ENCODE measurements around the gene PLXND1.

PLXND1 gene

GRCh38 chr3:129591932-129592331, 14.5 kb downstream of the PLXND1 start:
- no peak for DNase-seq (ENCODE audit: low read depth in 2 of 2)
- no peak overlapping the region for H3K4me3 ChIP-seq (replicated peaks in 1 of 2; ENCODE audit: low read depth in 2 of 2, low read length in 2 of 2)
- TF ChIP-seq, protein P1, sequence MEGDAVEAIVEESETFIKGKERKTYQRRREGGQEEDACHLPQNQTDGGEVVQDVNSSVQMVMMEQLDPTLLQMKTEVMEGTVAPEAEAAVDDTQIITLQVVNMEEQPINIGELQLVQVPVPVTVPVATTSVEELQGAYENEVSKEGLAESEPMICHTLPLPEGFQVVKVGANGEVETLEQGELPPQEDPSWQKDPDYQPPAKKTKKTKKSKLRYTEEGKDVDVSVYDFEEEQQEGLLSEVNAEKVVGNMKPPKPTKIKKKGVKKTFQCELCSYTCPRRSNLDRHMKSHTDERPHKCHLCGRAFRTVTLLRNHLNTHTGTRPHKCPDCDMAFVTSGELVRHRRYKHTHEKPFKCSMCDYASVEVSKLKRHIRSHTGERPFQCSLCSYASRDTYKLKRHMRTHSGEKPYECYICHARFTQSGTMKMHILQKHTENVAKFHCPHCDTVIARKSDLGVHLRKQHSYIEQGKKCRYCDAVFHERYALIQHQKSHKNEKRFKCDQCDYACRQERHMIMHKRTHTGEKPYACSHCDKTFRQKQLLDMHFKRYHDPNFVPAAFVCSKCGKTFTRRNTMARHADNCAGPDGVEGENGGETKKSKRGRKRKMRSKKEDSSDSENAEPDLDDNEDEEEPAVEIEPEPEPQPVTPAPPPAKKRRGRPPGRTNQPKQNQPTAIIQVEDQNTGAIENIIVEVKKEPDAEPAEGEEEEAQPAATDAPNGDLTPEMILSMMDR (IDR thresholded peaks at IDR 0.05; ENCODE audit: low read depth, low read length), result no peak

DNA sequence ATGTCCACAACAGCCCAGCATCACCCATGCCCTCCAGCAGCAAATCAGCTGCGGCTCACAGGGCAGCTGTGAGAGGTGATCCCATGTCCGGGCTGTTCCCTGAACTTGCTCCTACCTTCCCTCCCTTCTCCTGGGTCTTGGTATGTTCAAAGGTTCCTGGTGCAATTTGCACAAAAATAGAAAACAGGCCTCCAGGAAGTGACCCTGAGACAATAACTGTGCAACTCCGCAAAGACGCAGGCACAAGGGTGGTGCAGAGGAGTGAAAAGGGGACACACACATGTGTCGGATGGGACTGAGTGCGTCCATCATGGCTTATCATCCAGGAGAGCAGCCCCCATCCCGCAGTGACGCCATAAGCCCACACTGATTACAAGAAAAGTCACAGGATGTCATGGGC, 16.3 kb downstream of the PLXND1 start:
- DNase-seq (ENCODE audit: low read depth in 2 of 2), result no peak
- H3K4me3 ChIP-seq (replicated peaks in 1 of 2; ENCODE audit: low read depth in 2 of 2, low read length in 2 of 2), result no peak overlapping the region
- TF ChIP-seq, protein P1 (IDR thresholded peaks at IDR 0.05; ENCODE audit: low read depth, low read length), result no peak

- no peak for DNase-seq (ENCODE audit: low read depth in 2 of 2)
- TF ChIP-seq, protein P1 (IDR thresholded peaks at IDR 0.05; ENCODE audit: low read depth, low read length), result no peak
- H3K4me3 ChIP-seq (replicated peaks in 1 of 2; ENCODE audit: low read depth in 2 of 2, low read length in 2 of 2), result no peak overlapping the region
These were observed 18.8 kb downstream of the PLXND1 start for GRCh38 chr3:129587566-129588210.

- DNase-seq (ENCODE audit: low read depth in 2 of 2), result peak; percentile 49 to 52
- TF ChIP-seq, protein P1 (IDR thresholded peaks at IDR 0.05; ENCODE audit: low read depth, low read length), result no peak
These were observed 19.6 kb downstream of the PLXND1 start for GRCh38 chr3:129586746-129587430.

GRCh38 chr3:129585949-129586657, 20.4 kb downstream of the PLXND1 start:
- no peak overlapping the region for H3K4me3 ChIP-seq (replicated peaks in 1 of 2; ENCODE audit: low read depth in 2 of 2, low read length in 2 of 2)
- TF ChIP-seq, protein P1 (IDR thresholded peaks at IDR 0.05; ENCODE audit: low read depth, low read length), result no peak
- no peak for DNase-seq (ENCODE audit: low read depth in 2 of 2)

More at GRCh38 chr3:129586746-129587430, 19.6 kb downstream of the PLXND1 start:
- H3K4me3 ChIP-seq (replicated peaks in 1 of 2; ENCODE audit: low read depth in 2 of 2, low read length in 2 of 2), result no peak overlapping the region

GRCh38 chr3:129584631-129585030, 21.8 kb downstream of the PLXND1 start:
- TF ChIP-seq, protein P1 (IDR thresholded peaks at IDR 0.05; ENCODE audit: low read depth, low read length), result no peak
- DNase-seq (ENCODE audit: low read depth in 2 of 2), result no peak
- no peak overlapping the region for H3K4me3 ChIP-seq (replicated peaks in 1 of 2; ENCODE audit: low read depth in 2 of 2, low read length in 2 of 2)
